GM19239 (cell line): ENCODE data around the gene LCE1D.

ENCODE experiments used
- DNase-seq: peaks from one replicate; pipeline ENCODE4 v3.0.0; 2011; ENCODE audit warnings: low spot score; ENCODE audit not compliant: insufficient read length
- FAIRE-seq: peaks from 2 replicates; lab custom pipeline; 2011; peaks lifted over from hg19 to GRCh38; lab: Jason Lieb, UNC

The LCE1D gene, protein sequence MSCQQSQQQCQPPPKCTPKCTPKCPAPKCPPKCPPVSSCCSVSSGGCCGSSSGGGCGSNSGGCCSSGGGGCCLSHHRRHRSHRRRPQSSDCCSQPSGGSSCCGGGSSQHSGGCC

GRCh38 chr1:152796421-152796820 is at the start of gene LCE1D:
TSS of gene LCE1D (plus strand) at chr1:152796721. CDS start at chr1:152797795, 1,074 bp downstream.
- no peak for FAIRE-seq
- DNase-seq, result no peak

- DNase-seq, result no peak
- FAIRE-seq, result no peak
Measured at GRCh38 chr1:152747831-152748230, 48.7 kb upstream of the LCE1D start.

- no peak for FAIRE-seq
- no peak for DNase-seq
Measured at GRCh38 chr1:152752225-152752624, 44.3 kb upstream of the LCE1D start.

DNA sequence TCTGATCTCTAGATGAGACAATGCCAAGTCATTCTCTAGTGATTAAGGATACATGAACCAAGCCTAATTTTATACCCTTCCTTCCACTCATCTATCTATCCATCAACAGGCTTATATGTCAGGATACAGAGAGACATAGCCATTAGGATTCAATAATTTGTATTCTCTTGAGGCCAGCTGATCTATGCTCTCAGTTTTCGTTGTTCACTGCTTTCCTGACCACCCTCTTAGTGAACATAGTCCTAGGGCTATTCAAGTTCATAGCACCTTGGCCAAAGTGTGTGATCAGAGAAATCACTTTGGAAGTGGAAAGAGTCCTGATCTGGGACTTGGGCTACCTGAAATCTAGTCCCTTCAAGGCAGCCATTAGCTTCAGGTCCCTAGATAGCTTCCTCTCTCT is 42.9 kb upstream of the LCE1D start:
- FAIRE-seq, result no peak

GRCh38 chr1:152756872-152757271 is 39.6 kb upstream of the LCE1D start:
- FAIRE-seq, result no peak
- DNase-seq, result no peak

More for the DNA sequence above, 42.9 kb upstream of the LCE1D start:
- no peak for DNase-seq

DNA sequence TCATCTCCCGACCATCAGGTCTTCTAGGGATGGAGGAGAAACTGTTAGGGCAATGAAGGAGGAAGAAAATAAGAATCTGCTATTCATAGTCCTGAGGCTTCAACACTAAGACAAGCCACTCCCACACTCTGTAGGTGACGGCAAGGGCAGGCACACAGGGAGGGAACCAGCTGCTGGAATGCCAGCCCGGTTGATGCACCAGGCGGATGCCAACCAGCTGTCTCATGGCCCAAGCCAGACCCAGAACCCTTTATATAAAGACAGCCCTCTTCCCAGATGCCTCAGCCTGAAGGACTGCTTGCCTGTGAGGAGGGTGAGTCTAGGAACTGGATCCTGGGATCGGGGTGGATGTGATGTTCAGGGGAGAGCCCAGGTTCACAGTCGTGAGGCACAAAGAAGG is 38.8 kb upstream of the LCE1D start, which contains the start of gene KPRP:
TSS of gene KPRP (plus strand) at position 279 of the 400 bp plus-strand sequence. CDS start 1,564 bp downstream, outside the sequence.
- DNase-seq (no peak), FAIRE-seq (no peak)

- no peak for DNase-seq
- FAIRE-seq, result no peak
Measured at GRCh38 chr1:152758636-152759035, 37.9 kb upstream of the LCE1D start.

- DNase-seq (no peak), FAIRE-seq (no peak)
Measured at GRCh38 chr1:152759453-152760173, 36.9 kb upstream of the LCE1D start.

DNA sequence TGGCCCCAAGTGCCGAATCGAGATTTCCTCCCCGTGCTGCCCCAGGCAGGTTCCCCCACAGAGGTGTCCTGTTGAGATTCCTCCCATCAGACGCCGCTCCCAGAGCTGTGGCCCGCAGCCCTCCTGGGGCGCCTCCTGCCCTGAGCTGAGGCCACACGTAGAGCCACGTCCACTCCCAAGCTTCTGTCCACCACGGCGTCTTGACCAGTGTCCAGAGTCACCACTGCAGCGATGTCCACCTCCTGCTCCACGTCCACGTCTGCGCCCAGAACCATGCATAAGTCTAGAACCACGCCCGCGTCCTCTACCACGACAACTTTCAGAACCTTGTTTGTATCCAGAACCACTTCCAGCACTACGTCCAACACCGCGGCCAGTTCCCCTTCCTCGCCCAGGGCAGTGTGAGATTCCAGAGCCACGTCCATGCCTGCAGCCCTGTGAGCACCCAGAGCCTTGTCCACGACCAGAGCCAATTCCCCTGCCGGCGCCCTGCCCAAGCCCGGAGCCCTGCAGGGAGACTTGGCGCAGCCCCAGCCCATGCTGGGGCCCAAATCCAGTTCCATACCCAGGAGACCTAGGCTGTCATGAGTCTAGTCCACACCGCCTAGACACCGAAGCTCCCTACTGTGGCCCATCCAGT is 35.9 kb upstream of the LCE1D start:
- DNase-seq (no peak), FAIRE-seq (no peak)

GRCh38 chr1:152761609-152762213 is 34.8 kb upstream of the LCE1D start:
- no peak for FAIRE-seq
- DNase-seq, result no peak

DNA sequence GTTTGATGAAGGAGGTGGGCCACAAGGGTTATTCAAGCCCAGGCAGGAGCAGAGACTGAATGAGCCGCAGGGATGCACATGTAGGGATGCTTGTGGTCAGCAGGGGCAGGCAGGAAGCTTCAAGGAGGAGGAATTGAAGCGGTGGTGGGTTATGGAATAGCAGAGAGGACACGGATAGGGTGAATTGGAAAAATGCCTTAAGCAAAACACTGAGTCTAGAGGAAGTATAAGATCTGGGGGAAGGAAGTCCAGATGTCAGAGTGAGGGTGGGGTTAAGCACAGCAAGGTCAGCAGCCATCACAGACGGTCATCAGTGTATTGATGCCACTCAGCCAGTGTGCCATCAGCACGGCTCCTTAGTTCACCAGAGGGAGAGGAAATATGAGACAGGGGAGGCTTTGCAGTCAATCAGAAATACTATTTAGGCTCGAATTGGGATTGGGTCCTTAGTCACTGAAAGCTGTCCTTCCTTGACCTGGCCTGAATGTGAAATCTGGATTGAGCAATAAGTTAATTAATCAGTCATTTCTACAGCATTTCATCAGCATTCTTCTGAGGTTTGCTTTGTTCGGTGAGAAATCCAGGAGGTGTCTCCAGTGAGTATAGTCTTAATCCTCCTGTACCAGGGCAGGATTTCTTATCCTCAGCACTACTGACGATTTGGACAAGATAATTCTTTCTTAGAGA is 27.5 kb upstream of the LCE1D start:
- FAIRE-seq, result no peak
- DNase-seq, result no peak

DNA sequence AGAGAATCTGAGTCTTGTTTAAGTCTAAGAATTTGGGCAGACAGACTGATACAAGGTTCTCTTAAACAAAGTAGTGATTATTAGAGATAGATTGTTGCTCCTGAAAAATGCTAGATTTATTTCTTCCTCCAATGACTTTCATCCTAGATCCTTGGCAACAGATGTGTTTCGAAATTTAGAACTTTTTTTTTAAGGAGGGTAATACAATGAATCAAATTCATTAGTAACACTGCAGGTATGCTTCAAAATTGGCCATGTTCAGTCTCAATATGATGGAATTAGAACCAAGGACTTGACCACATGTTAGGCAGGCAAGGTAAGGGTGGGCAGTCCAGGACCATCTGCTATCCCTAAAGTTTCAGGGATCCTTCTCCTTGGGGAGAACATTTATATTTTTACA is 26.1 kb upstream of the LCE1D start:
- DNase-seq, result no peak
- no peak for FAIRE-seq

DNA sequence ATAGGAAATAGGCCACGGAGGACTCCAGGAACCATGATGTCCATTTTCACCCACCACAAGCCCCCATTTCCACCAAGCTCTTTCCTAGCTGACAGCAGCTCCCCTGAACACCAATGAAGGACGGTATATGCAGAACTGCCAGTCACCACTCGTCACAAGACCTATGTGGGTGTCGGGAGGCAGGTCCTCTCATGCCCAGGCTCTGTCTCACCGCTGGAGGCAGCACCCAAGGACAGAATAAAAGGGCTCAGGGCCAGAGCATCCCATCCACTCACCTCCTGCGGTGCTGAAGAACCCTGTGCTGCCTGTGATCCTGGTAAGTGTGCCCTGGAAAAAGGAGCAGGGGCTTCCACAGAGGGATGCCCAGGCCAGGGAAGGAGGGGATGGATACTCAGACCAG is 21.6 kb upstream of the LCE1D start, which contains the start of gene LCE1F:
TSS of gene LCE1F (plus strand) at position 266 of the 400 bp plus-strand sequence. CDS start 1,232 bp downstream, outside the sequence.
- DNase-seq (no peak), FAIRE-seq (no peak)

DNA sequence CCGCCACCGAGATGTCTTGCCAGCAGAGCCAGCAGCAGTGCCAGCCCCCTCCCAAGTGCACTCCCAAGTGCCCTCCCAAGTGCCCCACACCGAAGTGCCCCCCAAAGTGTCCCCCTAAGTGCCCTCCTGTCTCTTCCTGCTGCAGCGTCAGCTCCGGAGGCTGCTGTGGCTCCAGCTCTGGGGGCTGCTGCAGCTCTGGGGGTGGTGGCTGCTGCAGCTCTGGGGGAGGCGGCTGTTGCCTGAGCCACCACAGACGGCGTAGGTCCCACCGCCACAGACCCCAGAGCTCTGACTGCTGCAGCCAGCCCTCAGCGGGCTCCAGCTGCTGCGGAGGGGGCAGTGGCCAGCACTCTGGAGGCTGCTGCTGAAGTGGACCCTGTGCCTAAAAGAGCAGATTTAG is 20.2 kb upstream of the LCE1D start:
- DNase-seq (no peak), FAIRE-seq (no peak)

GRCh38 chr1:152777510-152778137 is 18.9 kb upstream of the LCE1D start:
- FAIRE-seq, result no peak
- DNase-seq, result no peak

- no peak for FAIRE-seq
Measured at GRCh38 chr1:152783095-152783494, 13.4 kb upstream of the LCE1D start.

DNA sequence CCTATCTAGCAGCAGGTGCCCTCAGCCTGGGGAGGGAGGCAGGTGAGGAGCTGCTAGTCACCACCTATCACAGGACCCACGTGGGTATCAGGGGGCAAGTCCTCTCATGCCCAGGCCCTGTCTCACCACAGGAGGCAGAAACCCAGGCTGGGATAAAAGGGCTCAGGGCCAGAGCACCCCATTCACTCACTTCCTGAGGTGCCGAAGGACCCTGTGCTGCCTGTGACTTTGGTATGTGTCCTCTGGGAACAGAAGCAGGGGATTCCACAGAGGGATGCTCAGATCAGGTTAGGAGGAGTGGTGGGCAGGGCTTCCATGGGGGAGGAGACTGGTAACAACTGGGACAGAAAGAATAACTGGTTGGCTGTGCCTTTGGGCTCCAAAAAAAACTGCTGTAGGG is 10.4 kb upstream of the LCE1D start, which contains the start of gene LCE1E:
TSS of gene LCE1E (plus strand) at position 181 of the 400 bp plus-strand sequence. CDS start 1,043 bp downstream, outside the sequence.
- no peak for DNase-seq
- FAIRE-seq, result no peak

More at GRCh38 chr1:152783095-152783494, 13.4 kb upstream of the LCE1D start:
- DNase-seq, result no peak

- no peak for DNase-seq
- FAIRE-seq, result no peak
Measured at GRCh38 chr1:152795686-152796085, 835 bp upstream of the LCE1D start.

GRCh38 chr1:152801333-152801732 is 4.8 kb downstream of the LCE1D start:
- FAIRE-seq, result no peak
- no peak for DNase-seq

GRCh38 chr1:152806576-152806975 is 10.1 kb downstream of the LCE1D start, which contains the start of gene LCE1C:
TSS of gene LCE1C (minus strand) at chr1:152806651. CDS start at chr1:152805478, 1,173 bp downstream.
- no peak for FAIRE-seq
- no peak for DNase-seq
